ENCODE measurements around the gene LDB1. TPM values are rescaled to one million over a fixed set of nuclear protein-coding genes. Genes with fewer than 3 reads are reported as not detected.

Gene LDB1
- total RNA-seq, 1 experiment from 2014 or later = 100 TPM

GRCh38 chr10:102151774-102152544 lies 31.8 kb upstream of the LDB1 start, which contains the start of gene NOLC1 (continued):
- TF ChIP-seq AFF4 (CRISPR knock-in tag; IDR thresholded peaks at IDR 0.05; ENCODE audit: borderline replicate concordance) = peak; percentile 86; the same call in 1 of the 2 replicates
- TF ChIP-seq CREM (CRISPR knock-in tag; IDR thresholded peaks at IDR 0.05) = peak; percentile 99
- TF ChIP-seq PREB (CRISPR knock-in tag; IDR thresholded peaks at IDR 0.05; ENCODE audit: borderline replicate concordance) = no peak
- peak; percentile 73 for TF ChIP-seq PRRX2 (CRISPR knock-in tag; IDR thresholded peaks at IDR 0.05)
- TF ChIP-seq ZNF317 (CRISPR knock-in tag; IDR thresholded peaks at IDR 0.05; ENCODE audit: borderline replicate concordance, low read depth) = no peak
- 0 out of 2 replicates have a peak, but pooled peaks have one; percentile 81 for TF ChIP-seq CREB1 (CRISPR knock-in tag; IDR thresholded peaks at IDR 0.05)
- TF ChIP-seq ATF3 (CRISPR knock-in tag; conservative IDR thresholded peaks at IDR 0.05) = peak; percentile 85
- peak; percentile 69 for TF ChIP-seq ERG (CRISPR knock-in tag; IDR thresholded peaks at IDR 0.05)
- TF ChIP-seq ATF2 (CRISPR knock-in tag; IDR thresholded peaks at IDR 0.05; ENCODE audit: borderline replicate concordance, low read depth) = peak; percentile 84; the same call in 1 of the 2 replicates
- peak; percentile 96; the same call in 1 of the 2 replicates for TF ChIP-seq NR3C1 (CRISPR knock-in tag; conservative IDR thresholded peaks at IDR 0.05; ENCODE audit: low read depth)
- TF ChIP-seq TP53 (CRISPR knock-in tag; IDR thresholded peaks at IDR 0.05) = peak; percentile 93
- TF ChIP-seq IRF2 (CRISPR knock-in tag; IDR thresholded peaks at IDR 0.05; ENCODE audit: borderline replicate concordance, low read depth) = no peak; the same call in 1 of the 2 replicates
- TF ChIP-seq CBFB (CRISPR knock-in tag; IDR thresholded peaks at IDR 0.05; ENCODE audit: low read depth) = peak; percentile 47; the same call in 1 of the 2 replicates
- TF ChIP-seq NFYB (CRISPR knock-in tag; conservative IDR thresholded peaks at IDR 0.05; ENCODE audit: low read depth) = peak; percentile 48; the same call in 1 of the 2 replicates
- TF ChIP-seq MYBL2 (CRISPR knock-in tag; IDR thresholded peaks at IDR 0.05) = peak; percentile 86; the same call in 1 of the 2 replicates
- TF ChIP-seq RORB (CRISPR knock-in tag; IDR thresholded peaks at IDR 0.05) = no peak
- TF ChIP-seq USF2 (CRISPR knock-in tag; IDR thresholded peaks at IDR 0.05) = peak; percentile 64; the same call in 1 of the 2 replicates
- TF ChIP-seq ETV6 (CRISPR knock-in tag; IDR thresholded peaks at IDR 0.05) = peak; percentile 91; the same call in 1 of the 2 replicates

All from WTC11 (cell line).